Psoas muscle (tissue), 8 donors: ENCODE data around the gene KIF1A. TPM values are rescaled to one million over a fixed set of nuclear protein-coding genes. Genes with fewer than 3 reads are reported as not detected.

ENCODE experiments used
- ATAC-seq, 4 donors: fragments of 200-7000 bp; cut with Tn5 transposase; one replicate each; pipeline ENCODE4 v1.9.1; 2020; ENCODE audit warnings: moderate library complexity in 3 of 4, mild to moderate bottlenecking in 2 of 4
- DNase-seq, 2 donors: peaks; one replicate each; pipeline ENCODE4 v3.0.0-alpha.2; 2020
- H3K27ac ChIP-seq: fragments of 200-600 bp; one replicate; pipeline ENCODE4 v1.8.0; 2022
- H3K27me3 ChIP-seq, 3 donors: fragments of 200-600 bp in 1 of 3; one replicate each; pipeline versions ENCODE4 v1.6.1 to v1.8.0; 2013 to 2022; ENCODE audit warnings: low read length in 2 of 3, mild to moderate bottlenecking in 2 of 3, moderate library complexity in 1 of 3; ENCODE audit not compliant: insufficient read depth in 3 of 3
- H3K36me3 ChIP-seq, 2 donors: fragments of 200-600 bp in 1 of 2; one replicate each; pipeline versions ENCODE4 v1.6.1 to v1.8.0; 2013 to 2022; ENCODE audit warnings: low read depth in 1 of 2, mild to moderate bottlenecking in 1 of 2, moderate library complexity in 1 of 2; ENCODE audit not compliant: insufficient read depth in 1 of 2
- H3K4me1 ChIP-seq: fragments of 200-600 bp; one replicate; pipeline ENCODE4 v1.8.0; 2022
- H3K4me3 ChIP-seq: fragments of 200-600 bp; one replicate; pipeline ENCODE4 v1.8.0; 2022; ENCODE audit warnings: mild to moderate bottlenecking
- H3K9me3 ChIP-seq: fragments of 200-600 bp; one replicate; pipeline ENCODE4 v1.8.0; 2022
- CTCF ChIP-seq: fragments of 200-600 bp; IDR thresholded peaks from one replicate; pipeline ENCODE4 v1.8.0; 2022; ENCODE audit warnings: antibody characterized with exemption
- WGBS, 3 donors: extraction: QIAGEN DNeasy Blood & Tissue Kit; methylation state at CpG; one replicate each; pipeline versions ENCODE4 v1.1.6 to v1.1.7; 2013; 5-methylcytosine and 5-hydroxymethylcytosine counted together
- intact Hi-C, 2 donors: fragments of 100-400 bp; cut with DNase I; formaldehyde crosslinking; loops; one replicate each; pipeline versions ENCODE4 v1.11.0 to v1.14.2; 2022
- polyA plus RNA-seq, 3 donors: library from polyadenylated mRNA; stranded (reverse); fragments of 200-250 nt; gene quantifications; one replicate each; pipeline ENCODE4 v1.2.3, GENCODE V29; 2013
- total RNA-seq, 4 donors: library from RNA; stranded (reverse); fragmentation: NEBNext Ultra II Directional in 2 of 4; extraction: Animal tissue kit (Norgen Biotek cat#: 25700) in 2 of 4; gene quantifications; one replicate each; pipeline versions ENCODE4 v1.2.1 to v1.2.4, GENCODE V29; 2021 to 2023
- donor health status: healthy with polysubstance abuse.
- donor health status: DM: no; HTN: no; CAD: no; lungs with moderate emphysema.
- donor health status: Bipolar disorder and iron deficiency.
- donor health status: healthy.
- donor health status: DM: yes; HTN: yes; CAD: no.
- donor health status: DM: no; HTN: no; CAD: no.
- donor health status: DM: no; HTN: no; CAD: no.
- donor health status: DM: yes; HTN: yes; CAD: no.

The KIF1A gene
- total and polyA plus RNA-seq, 7 donors: 0.01 to 1.2 (median 0.12) TPM; not detected in 2

DNA sequence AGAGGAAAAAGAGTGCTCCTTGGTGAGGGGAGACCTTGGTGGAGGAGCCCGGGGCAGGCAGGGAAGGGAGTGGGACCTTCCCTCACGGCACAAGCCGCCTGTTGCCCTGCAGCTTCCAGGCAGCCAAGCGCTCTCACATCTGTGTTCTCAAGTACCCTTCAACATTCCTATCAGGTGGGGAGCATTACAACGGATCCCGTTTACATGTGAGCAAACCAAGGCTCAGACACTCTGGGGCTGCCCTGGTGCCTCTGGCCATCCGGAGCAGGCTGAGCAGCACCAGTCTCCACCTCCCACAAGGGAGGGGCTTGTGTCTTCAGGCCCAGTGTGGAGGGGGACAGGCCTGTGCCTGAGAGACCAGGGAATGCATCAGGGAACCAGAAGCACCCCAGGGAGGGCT, 70.5 kb downstream of the KIF1A start:
- no peak for DNase-seq
- Histone ChIP-seq H3K9me3 (no peaks in the 10 kb centered on the region), H3K27ac (no peak overlapping the region), H3K36me3 (no peaks in the 10 kb centered on the region), H3K27me3 (peaks cover 0 to 3% (median 0%) of the 10 kb centered on the region in 3 donors), H3K4me1 (no peaks in the 10 kb centered on the region), H3K4me3 (no peak overlapping the region)
- TF ChIP-seq CTCF: no peak
- 62 to 73% (median 69%) methylated on average over 7 of the region's 7 CpGs for WGBS, 3 donors
- ATAC-seq: no peak
- intact Hi-C loops: no loop called here

GRCh38 chr2:240747256-240747655, 72.8 kb downstream of the KIF1A start:
- intact Hi-C loops: no loop called here
- no peak overlapping the region for H3K4me3 ChIP-seq
- no peaks in the 10 kb centered on the region for H3K4me1 ChIP-seq
- H3K27me3 ChIP-seq: peaks cover 0 to 3% (median 0%) of the 10 kb centered on the region in 3 donors
- ATAC-seq (no peak), DNase-seq (no peak)
- no peaks in the 10 kb centered on the region for H3K9me3 ChIP-seq
- WGBS, 3 donors: 88 to 93% (median 91%) methylated on average over 11 of the region's 11 CpGs
- H3K27ac ChIP-seq: no peak overlapping the region
- no peak for TF ChIP-seq CTCF
- H3K36me3 ChIP-seq: no peaks in the 10 kb centered on the region

GRCh38 chr2:240746671-240747070, 73.3 kb downstream of the KIF1A start:
- TF ChIP-seq CTCF: no peak
- intact Hi-C loops: no loop called here
- WGBS, 3 donors: 93 to 96% (median 93%) methylated on average over 16 of the region's 16 CpGs
- H3K36me3 ChIP-seq: no peaks in the 10 kb centered on the region
- no peak overlapping the region for H3K27ac ChIP-seq
- no peaks in the 10 kb centered on the region for H3K9me3 ChIP-seq
- H3K4me1 ChIP-seq: no peaks in the 10 kb centered on the region
- H3K4me3 ChIP-seq: no peak overlapping the region
- DNase-seq: no peak
- ATAC-seq: no peak
- H3K27me3 ChIP-seq: no peaks in the 10 kb centered on the region

DNA sequence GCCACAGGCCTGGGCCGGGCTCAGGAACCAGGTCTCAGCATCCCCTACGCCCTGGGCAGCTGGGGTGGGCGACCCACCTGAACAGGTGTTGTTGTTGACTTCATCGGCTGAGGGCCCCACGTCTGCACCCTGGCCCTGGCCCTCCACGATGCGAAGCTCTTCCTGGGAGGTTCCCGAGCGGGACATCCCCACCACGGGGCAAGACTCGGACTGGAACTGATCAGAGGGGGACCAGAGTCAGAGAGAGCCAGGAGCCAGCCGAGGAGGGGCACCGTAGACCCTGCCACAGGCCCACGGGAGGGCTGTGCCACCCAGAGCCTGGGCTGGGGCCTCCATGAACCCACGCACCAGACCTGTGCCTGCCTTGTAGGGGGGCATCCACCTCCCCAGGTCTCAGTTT, 74.1 kb downstream of the KIF1A start:
- ATAC-seq (no peak), DNase-seq (no peak)
- 84 to 93% (median 89%) methylated on average over 12 to 15 of the region's 15 CpGs for WGBS, 3 donors
- no peaks in the 10 kb centered on the region for H3K4me1 ChIP-seq
- intact Hi-C loops: no loop called here
- H3K27me3 ChIP-seq: no peaks in the 10 kb centered on the region
- H3K4me3 ChIP-seq: no peak overlapping the region
- H3K36me3 ChIP-seq: no peaks in the 10 kb centered on the region
- H3K9me3 ChIP-seq: no peaks in the 10 kb centered on the region
- no peak overlapping the region for H3K27ac ChIP-seq
- no peak for TF ChIP-seq CTCF

- no peaks in the 10 kb centered on the region for H3K36me3 ChIP-seq
- H3K4me3 ChIP-seq: no peak overlapping the region
- no peaks in the 10 kb centered on the region for H3K4me1 ChIP-seq
- no peaks in the 10 kb centered on the region for H3K27me3 ChIP-seq
- 90 to 94% (median 93%) methylated on average over 15 of the region's 15 CpGs for WGBS, 3 donors
- H3K9me3 ChIP-seq: no peaks in the 10 kb centered on the region
- DNase-seq: no peak
- intact Hi-C loops: no loop called here
- ATAC-seq: no peak
- TF ChIP-seq CTCF: no peak
- no peak overlapping the region for H3K27ac ChIP-seq
Observed at GRCh38 chr2:240745456-240745855, 74.6 kb downstream of the KIF1A start.
